ENCODE measurements around the gene NHSL2.

DNA sequence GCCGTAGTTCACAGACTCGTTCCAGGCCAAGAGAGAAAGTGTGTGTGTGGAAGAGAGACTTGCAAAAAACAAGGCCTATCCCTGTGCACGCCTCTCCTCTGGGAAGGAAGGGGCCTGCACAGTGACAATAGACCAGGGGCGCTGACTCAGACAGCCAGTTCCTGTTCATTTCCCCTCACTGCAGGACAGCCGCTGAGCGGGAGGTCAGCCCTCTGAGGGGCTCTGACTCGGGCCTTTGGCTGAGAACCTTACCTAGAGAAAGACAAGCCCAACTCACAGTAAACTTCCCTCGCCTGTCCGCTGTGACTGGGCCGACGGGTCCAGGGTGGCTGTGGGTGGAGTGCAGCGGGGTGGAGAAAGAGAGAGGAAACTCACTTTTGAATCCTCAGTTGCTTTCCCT lies 169.0 kb downstream of the NHSL2 start:
- no peak for TF ChIP-seq EZH2 (IDR thresholded peaks at IDR 0.05; ENCODE audit: borderline replicate concordance, low read depth, low read length, severe bottlenecking)
- TF ChIP-seq, protein P1, sequence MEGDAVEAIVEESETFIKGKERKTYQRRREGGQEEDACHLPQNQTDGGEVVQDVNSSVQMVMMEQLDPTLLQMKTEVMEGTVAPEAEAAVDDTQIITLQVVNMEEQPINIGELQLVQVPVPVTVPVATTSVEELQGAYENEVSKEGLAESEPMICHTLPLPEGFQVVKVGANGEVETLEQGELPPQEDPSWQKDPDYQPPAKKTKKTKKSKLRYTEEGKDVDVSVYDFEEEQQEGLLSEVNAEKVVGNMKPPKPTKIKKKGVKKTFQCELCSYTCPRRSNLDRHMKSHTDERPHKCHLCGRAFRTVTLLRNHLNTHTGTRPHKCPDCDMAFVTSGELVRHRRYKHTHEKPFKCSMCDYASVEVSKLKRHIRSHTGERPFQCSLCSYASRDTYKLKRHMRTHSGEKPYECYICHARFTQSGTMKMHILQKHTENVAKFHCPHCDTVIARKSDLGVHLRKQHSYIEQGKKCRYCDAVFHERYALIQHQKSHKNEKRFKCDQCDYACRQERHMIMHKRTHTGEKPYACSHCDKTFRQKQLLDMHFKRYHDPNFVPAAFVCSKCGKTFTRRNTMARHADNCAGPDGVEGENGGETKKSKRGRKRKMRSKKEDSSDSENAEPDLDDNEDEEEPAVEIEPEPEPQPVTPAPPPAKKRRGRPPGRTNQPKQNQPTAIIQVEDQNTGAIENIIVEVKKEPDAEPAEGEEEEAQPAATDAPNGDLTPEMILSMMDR (IDR thresholded peaks at IDR 0.05; ENCODE audit: borderline replicate concordance, extremely low read depth, low read length, poor library complexity, severe bottlenecking) = no peak

Data from DND-41 (cell line).